Psoas muscle (tissue), 8 donors: ENCODE measurements around the gene SMIM10L1. TPM values are rescaled to one million over a fixed set of nuclear protein-coding genes. Genes with fewer than 3 reads are reported as not detected.
A peak's percentile ranks its signal among the peaks of the same experiment; 100 is the strongest.

Experiments
- ATAC-seq, 4 donors: fragments of 200-7000 bp; cut with Tn5 transposase; one replicate each; pipeline ENCODE4 v1.9.1; 2020; ENCODE audit warnings: moderate library complexity in 3 of 4, mild to moderate bottlenecking in 2 of 4
- DNase-seq, 2 donors: peaks; one replicate each; pipeline ENCODE4 v3.0.0-alpha.2; 2020
- H3K27ac ChIP-seq: fragments of 200-600 bp; one replicate; pipeline ENCODE4 v1.8.0; 2022
- H3K27me3 ChIP-seq, 3 donors: fragments of 200-600 bp in 1 of 3; one replicate each; pipeline versions ENCODE4 v1.6.1 to v1.8.0; 2013 to 2022; ENCODE audit warnings: low read length in 2 of 3, mild to moderate bottlenecking in 2 of 3, moderate library complexity in 1 of 3; ENCODE audit not compliant: insufficient read depth in 3 of 3
- H3K36me3 ChIP-seq, 2 donors: fragments of 200-600 bp in 1 of 2; one replicate each; pipeline versions ENCODE4 v1.6.1 to v1.8.0; 2013 to 2022; ENCODE audit warnings: low read depth in 1 of 2, mild to moderate bottlenecking in 1 of 2, moderate library complexity in 1 of 2; ENCODE audit not compliant: insufficient read depth in 1 of 2
- H3K4me1 ChIP-seq: fragments of 200-600 bp; one replicate; pipeline ENCODE4 v1.8.0; 2022
- H3K4me3 ChIP-seq: fragments of 200-600 bp; one replicate; pipeline ENCODE4 v1.8.0; 2022; ENCODE audit warnings: mild to moderate bottlenecking
- H3K9me3 ChIP-seq: fragments of 200-600 bp; one replicate; pipeline ENCODE4 v1.8.0; 2022
- WGBS, 3 donors: extraction: QIAGEN DNeasy Blood & Tissue Kit; methylation state at CpG; one replicate each; pipeline versions ENCODE4 v1.1.6 to v1.1.7; 2013; 5-methylcytosine and 5-hydroxymethylcytosine counted together
- intact Hi-C, 2 donors: fragments of 100-400 bp; cut with DNase I; formaldehyde crosslinking; loops; one replicate each; pipeline versions ENCODE4 v1.11.0 to v1.14.2; 2022
- polyA plus RNA-seq, 3 donors: library from polyadenylated mRNA; stranded (reverse); fragments of 200-250 nt; gene quantifications; one replicate each; pipeline ENCODE4 v1.2.3, GENCODE V29; 2013
- total RNA-seq, 4 donors: library from RNA; stranded (reverse); fragmentation: NEBNext Ultra II Directional in 2 of 4; extraction: Animal tissue kit (Norgen Biotek cat#: 25700) in 2 of 4; gene quantifications; one replicate each; pipeline versions ENCODE4 v1.2.1 to v1.2.4, GENCODE V29; 2021 to 2023
- TF ChIP-seq, protein P1 (sequence below): fragments of 200-600 bp; IDR thresholded peaks from one replicate; pipeline ENCODE4 v1.8.0; 2022; ENCODE audit warnings: antibody characterized with exemption
- donor health status: healthy with polysubstance abuse.
- donor health status: DM: no; HTN: no; CAD: no; lungs with moderate emphysema.
- donor health status: Bipolar disorder and iron deficiency.
- donor health status: healthy.
- donor health status: DM: yes; HTN: yes; CAD: no.
- donor health status: DM: no; HTN: no; CAD: no.
- donor health status: DM: no; HTN: no; CAD: no.
- donor health status: DM: yes; HTN: yes; CAD: no.

Gene SMIM10L1
- total and polyA plus RNA-seq, 7 donors = 11.5 to 20.2 (median 18.3) TPM

DNA sequence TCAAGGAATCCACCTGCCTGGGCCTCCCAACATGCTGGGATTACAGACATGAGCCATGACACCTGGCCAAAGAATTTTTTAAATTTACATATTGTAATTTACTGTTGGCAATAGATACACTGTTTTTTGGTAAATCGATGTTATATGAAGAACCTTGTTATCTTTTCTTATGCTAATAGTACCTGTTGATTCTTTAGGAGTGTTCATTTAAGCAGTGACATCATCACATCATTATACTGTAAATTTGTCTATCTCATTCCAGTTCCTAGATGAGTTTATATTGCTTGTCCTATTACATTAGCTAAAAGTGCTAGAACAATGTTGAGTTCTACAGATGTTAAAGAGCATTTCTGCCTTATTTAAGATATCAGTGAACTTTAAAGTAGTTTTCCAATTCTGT lies 23.6 kb upstream of the SMIM10L1 start:
- DNase-seq (no peak), ATAC-seq (no peak)
- Histone ChIP-seq H3K4me3 (no peak overlapping the region), H3K36me3 (no peaks in the 10 kb centered on the region), H3K4me1 (peaks cover 1% of the 10 kb centered on the region), H3K27me3 (no peaks in the 10 kb centered on the region), H3K27ac (no peak overlapping the region), H3K9me3 (peaks cover 6% of the 10 kb centered on the region)
- TF ChIP-seq, protein P1, sequence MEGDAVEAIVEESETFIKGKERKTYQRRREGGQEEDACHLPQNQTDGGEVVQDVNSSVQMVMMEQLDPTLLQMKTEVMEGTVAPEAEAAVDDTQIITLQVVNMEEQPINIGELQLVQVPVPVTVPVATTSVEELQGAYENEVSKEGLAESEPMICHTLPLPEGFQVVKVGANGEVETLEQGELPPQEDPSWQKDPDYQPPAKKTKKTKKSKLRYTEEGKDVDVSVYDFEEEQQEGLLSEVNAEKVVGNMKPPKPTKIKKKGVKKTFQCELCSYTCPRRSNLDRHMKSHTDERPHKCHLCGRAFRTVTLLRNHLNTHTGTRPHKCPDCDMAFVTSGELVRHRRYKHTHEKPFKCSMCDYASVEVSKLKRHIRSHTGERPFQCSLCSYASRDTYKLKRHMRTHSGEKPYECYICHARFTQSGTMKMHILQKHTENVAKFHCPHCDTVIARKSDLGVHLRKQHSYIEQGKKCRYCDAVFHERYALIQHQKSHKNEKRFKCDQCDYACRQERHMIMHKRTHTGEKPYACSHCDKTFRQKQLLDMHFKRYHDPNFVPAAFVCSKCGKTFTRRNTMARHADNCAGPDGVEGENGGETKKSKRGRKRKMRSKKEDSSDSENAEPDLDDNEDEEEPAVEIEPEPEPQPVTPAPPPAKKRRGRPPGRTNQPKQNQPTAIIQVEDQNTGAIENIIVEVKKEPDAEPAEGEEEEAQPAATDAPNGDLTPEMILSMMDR = no peak
- intact Hi-C loops = no loop called here
- WGBS, 3 donors = 95 to 100% (median 100%) methylated on average over 1 of the region's 1 CpG

DNA sequence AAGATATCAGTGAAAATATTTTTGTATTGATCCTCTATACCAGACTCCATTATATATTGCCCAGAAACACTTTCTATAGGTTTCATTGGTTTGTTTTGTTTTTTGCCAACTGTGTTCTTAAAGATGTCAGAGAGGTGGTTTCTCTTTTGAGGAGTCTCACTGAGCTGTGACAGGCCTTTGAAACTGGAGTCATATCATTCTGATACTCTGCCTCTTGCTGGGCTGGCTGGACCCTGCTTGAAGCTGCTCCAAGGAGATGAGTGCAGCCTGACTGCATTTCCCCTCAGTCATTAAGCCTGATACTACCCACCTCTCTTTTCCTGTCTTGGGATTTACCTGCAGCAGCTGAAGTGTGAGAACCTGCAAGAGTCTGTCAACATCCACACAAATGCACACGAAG lies 20.2 kb upstream of the SMIM10L1 start:
- Histone ChIP-seq H3K4me1 (peaks cover 9% of the 10 kb centered on the region), H3K4me3 (no peak overlapping the region), H3K27ac (no peak overlapping the region), H3K36me3 (no peaks in the 10 kb centered on the region), H3K27me3 (no peaks in the 10 kb centered on the region), H3K9me3 (no peaks in the 10 kb centered on the region)
- TF ChIP-seq, protein P1 = no peak
- intact Hi-C loops = no loop called here
- WGBS, 3 donors = 13 to 44% (median 33%) methylated on average over 1 of the region's 1 CpG
- DNase-seq (no peak), ATAC-seq (no peak)

DNA sequence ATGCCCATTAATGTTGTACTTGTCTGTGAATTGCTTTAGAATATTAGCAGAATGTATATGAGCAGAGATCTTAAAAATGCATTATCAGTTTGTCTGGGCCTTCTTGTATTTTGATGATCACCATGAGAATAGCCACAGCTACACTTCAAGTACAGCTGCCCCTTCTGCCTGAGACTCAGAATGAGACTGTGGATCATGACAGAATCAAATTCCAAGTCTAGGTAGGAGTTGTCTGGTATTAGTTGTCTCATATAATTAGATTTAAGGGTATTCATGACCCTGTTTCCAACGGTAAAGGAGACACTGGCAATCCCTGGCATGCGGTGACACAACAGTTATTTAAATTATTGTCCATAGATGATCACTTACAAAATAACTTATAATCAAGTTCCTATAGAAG lies 18.3 kb upstream of the SMIM10L1 start:
- Histone ChIP-seq H3K9me3 (no peaks in the 10 kb centered on the region), H3K36me3 (no peaks in the 10 kb centered on the region), H3K27ac (no peak overlapping the region), H3K4me3 (no peak overlapping the region), H3K27me3 (no peaks in the 10 kb centered on the region), H3K4me1 (peaks cover 16% of the 10 kb centered on the region)
- 61 to 67% (median 67%) methylated on average over 2 of the region's 2 CpGs for WGBS, 3 donors
- DNase-seq (no peak), ATAC-seq (peak in 3 of 4 donors; percentile 36 to 65 (median 48))
- TF ChIP-seq, protein P1 = no peak
- intact Hi-C loops = no loop called here

DNA sequence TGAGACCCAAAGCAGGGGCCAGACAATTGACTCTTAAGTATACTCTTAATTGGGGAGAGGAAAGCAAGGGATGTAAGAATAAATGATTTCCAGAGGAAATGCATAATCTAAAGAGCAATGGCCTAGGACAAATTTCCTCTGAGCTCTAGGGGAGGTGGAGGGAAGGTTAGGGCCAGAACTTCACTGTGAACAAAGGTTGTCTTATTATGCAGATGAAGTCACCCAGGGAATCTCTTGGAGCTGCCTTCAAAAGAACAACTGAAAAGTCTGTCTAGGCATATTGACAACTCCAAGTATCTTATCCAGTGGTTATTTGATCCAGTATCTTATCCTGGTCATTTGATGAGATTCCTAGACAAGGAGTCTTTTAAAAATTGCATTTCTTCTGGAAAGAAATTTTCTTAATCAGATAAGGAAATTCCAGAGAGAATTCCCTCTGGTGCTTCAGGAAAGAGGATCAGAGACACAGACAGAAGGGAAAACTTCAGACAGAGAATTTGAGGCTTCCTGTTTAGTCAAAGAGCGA lies 16.5 kb upstream of the SMIM10L1 start:
- intact Hi-C loops = no loop called here
- Histone ChIP-seq H3K4me1 (peaks cover 30% of the 10 kb centered on the region), H3K36me3 (no peaks in the 10 kb centered on the region), H3K27ac (no peak overlapping the region), H3K27me3 (no peaks in the 10 kb centered on the region), H3K9me3 (no peaks in the 10 kb centered on the region), H3K4me3 (no peak overlapping the region)
- no peak for ATAC-seq
- whole genome bisulfite sequencing, 3 donors = 97 to 98% (median 97%) methylated on average over 1 of the region's 1 CpG
- TF ChIP-seq, protein P1 = no peak
- no peak for DNase-seq

DNA sequence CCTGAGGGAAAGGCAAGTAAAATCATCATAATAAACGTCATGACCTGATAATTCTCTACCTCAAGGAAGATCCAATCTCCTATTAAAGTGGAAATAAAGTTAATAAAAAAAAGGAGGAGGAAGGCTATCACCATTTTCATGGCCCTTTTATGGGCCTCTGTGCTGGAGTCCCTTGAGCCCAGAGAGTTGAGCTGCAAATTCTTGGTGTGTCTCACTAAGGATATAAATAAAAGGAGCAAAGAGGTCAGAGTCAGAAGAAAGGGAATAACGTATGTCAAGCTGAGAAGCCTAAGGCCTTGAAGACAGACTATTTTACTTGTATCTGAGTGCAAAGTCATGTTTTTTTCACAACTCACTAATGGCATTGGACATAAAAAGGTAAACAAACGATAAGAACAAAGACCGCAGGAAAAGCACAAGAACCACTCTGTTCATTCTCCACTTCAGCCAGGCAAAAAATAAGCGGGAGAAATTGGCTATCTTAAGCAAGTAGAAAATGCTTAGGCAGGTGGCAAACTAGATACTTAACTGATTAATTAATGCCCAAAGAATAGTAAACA lies 12.0 kb upstream of the SMIM10L1 start:
- TF ChIP-seq, protein P1 = no peak
- Histone ChIP-seq H3K27me3 (no peaks in the 10 kb centered on the region), H3K4me1 (peaks cover 27% of the 10 kb centered on the region), H3K27ac (peak overlapping the region; percentile 39), H3K9me3 (no peaks in the 10 kb centered on the region), H3K4me3 (no peak overlapping the region), H3K36me3 (no peaks in the 10 kb centered on the region)
- DNase-seq (no peak), ATAC-seq (peak; percentile 51 to 93 (median 82))
- WGBS, 3 donors = 41 to 58% (median 46%) methylated on average over 5 of the region's 5 CpGs
- intact Hi-C loops = no loop called here
